Skeletal muscle cell (primary cell): ENCODE measurements around the gene RSU1.

Experiments
- DNase-seq: peaks from one replicate; pipeline ENCODE4 v3.0.0-alpha.2; 2010; ENCODE audit warnings: low read depth
- H3K4me3 ChIP-seq: 2 replicates; pipeline ENCODE4 v1.5.1; 2011; ENCODE audit warnings: low read depth, mild to moderate bottlenecking, control low read depth, low read length, moderate library complexity

The RSU1 gene

GRCh38 chr10:16644146-16644545, 173.1 kb downstream of the RSU1 start:
- peak; percentile 19 for DNase-seq
- no peak overlapping the region for H3K4me3 ChIP-seq

GRCh38 chr10:16643502-16643901, 173.7 kb downstream of the RSU1 start:
- H3K4me3 ChIP-seq: no peak overlapping the region
- no peak for DNase-seq

GRCh38 chr10:16640153-16640552, 177.1 kb downstream of the RSU1 start:
- no peak for DNase-seq

GRCh38 chr10:16639471-16639870, 177.8 kb downstream of the RSU1 start:
- DNase-seq: no peak
- no peak overlapping the region for H3K4me3 ChIP-seq

More at GRCh38 chr10:16640153-16640552, 177.1 kb downstream of the RSU1 start:
- no peak overlapping the region for H3K4me3 ChIP-seq

GRCh38 chr10:16632996-16633395, 184.2 kb downstream of the RSU1 start:
- DNase-seq: no peak
- H3K4me3 ChIP-seq: no peak overlapping the region

- no peak overlapping the region for H3K4me3 ChIP-seq
- no peak for DNase-seq
These were observed 190.5 kb downstream of the RSU1 start for GRCh38 chr10:16626697-16627096.

GRCh38 chr10:16612981-16613355, 204.3 kb downstream of the RSU1 start:
- no peak for DNase-seq
- H3K4me3 ChIP-seq: no peak overlapping the region

GRCh38 chr10:16612115-16612980, 204.9 kb downstream of the RSU1 start:
- DNase-seq: no peak
- H3K4me3 ChIP-seq: no peak overlapping the region

GRCh38 chr10:16611037-16611436, 206.2 kb downstream of the RSU1 start:
- DNase-seq: no peak
- no peak overlapping the region for H3K4me3 ChIP-seq

GRCh38 chr10:16609211-16609610, 208.0 kb downstream of the RSU1 start:
- no peak for DNase-seq
- H3K4me3 ChIP-seq: no peak overlapping the region

GRCh38 chr10:16606923-16607322, 210.3 kb downstream of the RSU1 start:
- H3K4me3 ChIP-seq: no peak overlapping the region
- DNase-seq: no peak

- DNase-seq: no peak
- H3K4me3 ChIP-seq: no peak overlapping the region
These were observed 210.8 kb downstream of the RSU1 start for GRCh38 chr10:16606421-16606820.

GRCh38 chr10:16603308-16603707, 213.9 kb downstream of the RSU1 start:
- no peak for DNase-seq
- no peak overlapping the region for H3K4me3 ChIP-seq

- DNase-seq: no peak
- H3K4me3 ChIP-seq: no peak overlapping the region
These were observed 215.0 kb downstream of the RSU1 start for GRCh38 chr10:16602104-16602775.

- DNase-seq: no peak
- no peak overlapping the region for H3K4me3 ChIP-seq
These were observed 217.6 kb downstream of the RSU1 start for GRCh38 chr10:16599662-16600061.

- H3K4me3 ChIP-seq: no peak overlapping the region
- no peak for DNase-seq
These were observed 219.6 kb downstream of the RSU1 start for GRCh38 chr10:16597656-16598055.

- DNase-seq: no peak
- no peak overlapping the region for H3K4me3 ChIP-seq
These were observed 224.8 kb downstream of the RSU1 start for GRCh38 chr10:16592378-16592777.

- H3K4me3 ChIP-seq: no peak overlapping the region
- no peak for DNase-seq
These were observed 230.7 kb downstream of the RSU1 start for GRCh38 chr10:16586358-16587138.

GRCh38 chr10:16585103-16585502, 232.1 kb downstream of the RSU1 start:
- DNase-seq: no peak

GRCh38 chr10:16583382-16583781, 233.8 kb downstream of the RSU1 start:
- no peak overlapping the region for H3K4me3 ChIP-seq
- no peak for DNase-seq

More at GRCh38 chr10:16585103-16585502, 232.1 kb downstream of the RSU1 start:
- no peak overlapping the region for H3K4me3 ChIP-seq
